GM18867 (cell line): ENCODE measurements around the gene CCN5.
"Not testable (repeated sequence)": the region's sequence is repeated elsewhere in the genome, so short reads cannot be mapped to it uniquely, and the experiment has no call there.

Experiments
- ATAC-seq: cut with Tn5 transposase; IDR thresholded peaks from one replicate; pipeline ENCODE4 v1.9.1; 2021; ENCODE audit warnings: mild to moderate bottlenecking, moderate library complexity; ENCODE audit not compliant: unreplicated experiment

Gene CCN5

GRCh38 chr20:44694159-44694558 lies 21.0 kb upstream of the CCN5 start:
- ATAC-seq, result no peak

DNA sequence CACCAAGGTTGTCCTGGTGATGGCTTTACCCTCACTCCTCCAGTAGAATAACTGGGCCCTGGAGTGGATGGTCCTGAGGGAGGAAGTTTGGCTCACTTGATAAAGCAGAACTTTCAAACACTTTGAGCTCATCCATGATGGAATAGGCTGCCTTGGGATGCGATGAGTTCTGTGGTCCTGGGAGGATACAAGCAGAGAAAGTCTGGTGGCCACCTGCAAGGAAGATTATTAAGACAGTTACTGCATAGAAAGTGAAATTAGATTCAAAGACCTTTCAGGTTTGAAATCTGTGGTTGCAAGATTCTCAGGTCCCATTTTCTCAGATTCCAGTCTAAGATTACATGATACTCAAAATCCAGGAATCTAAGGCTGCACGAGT lies 19.9 kb upstream of the CCN5 start:
- no peak for ATAC-seq

DNA sequence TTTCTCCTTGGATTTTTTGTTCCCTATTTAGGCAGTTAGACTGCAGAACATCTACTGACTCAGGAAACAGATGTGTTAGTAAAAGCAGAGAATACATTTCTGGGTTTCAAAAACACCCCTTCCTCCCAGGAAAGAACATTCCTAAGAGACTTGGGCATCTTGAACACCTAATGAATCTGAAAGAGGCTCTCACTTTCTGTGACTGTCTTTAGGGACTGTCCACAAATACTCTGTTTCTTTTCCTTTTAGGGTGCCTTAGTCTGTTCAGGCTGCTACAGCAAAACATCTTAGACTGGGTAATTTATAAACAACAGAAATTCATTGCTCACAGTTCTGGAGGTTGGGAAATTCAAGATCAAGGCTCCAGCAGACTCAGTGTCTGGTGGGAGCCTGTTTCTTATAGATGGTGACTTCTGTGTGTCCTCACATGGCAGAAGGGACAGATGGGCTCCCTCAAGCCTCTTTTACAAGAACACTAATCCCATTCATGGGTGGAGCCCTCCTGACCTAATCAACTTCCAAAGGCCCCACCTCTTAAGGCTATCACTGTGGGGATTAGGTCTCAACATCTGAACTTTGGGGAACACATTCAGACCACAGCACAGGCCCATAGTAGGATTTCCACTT lies 19.4 kb upstream of the CCN5 start:
- no peak for ATAC-seq

DNA sequence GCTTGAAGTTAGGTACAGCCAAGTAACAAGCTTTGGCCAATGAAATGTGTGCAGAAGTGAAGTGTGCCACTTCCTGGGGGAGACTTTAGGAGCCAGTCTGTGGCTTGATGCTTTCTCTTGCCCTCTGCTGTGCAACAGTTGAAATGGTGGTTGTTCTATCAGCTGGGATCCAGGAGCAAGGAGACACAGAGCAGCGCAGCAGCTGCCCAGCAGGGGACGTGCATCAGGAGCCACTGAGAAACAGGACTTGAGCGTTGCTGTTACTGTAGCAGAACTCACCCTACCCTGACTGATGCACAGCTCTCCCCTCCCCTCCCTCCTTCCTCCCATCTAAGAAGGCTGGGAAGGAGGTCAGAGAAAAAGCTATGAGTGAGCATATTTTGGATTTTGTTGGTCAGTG lies 18.9 kb upstream of the CCN5 start:
- no peak for ATAC-seq

DNA sequence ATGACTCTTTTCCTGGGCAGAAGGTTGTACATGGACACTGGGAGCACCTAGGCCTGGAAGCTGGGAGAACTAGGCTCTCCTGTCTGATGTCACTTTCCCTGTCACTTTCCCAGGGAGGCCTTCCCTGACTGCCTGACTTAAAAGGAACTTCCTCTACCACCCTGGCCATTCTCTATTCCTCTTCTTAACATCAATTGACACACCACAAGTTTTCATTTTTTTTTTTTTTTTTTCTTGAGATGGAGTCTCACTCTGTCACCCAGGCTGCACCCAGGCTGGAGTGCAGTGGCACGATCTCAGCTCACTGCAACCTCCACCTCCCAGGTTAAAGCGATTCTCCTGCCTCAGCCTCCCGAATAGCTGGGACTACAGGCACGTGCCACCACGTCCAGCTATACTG lies 18.1 kb upstream of the CCN5 start:
- ATAC-seq, result not testable (repeated sequence)

DNA sequence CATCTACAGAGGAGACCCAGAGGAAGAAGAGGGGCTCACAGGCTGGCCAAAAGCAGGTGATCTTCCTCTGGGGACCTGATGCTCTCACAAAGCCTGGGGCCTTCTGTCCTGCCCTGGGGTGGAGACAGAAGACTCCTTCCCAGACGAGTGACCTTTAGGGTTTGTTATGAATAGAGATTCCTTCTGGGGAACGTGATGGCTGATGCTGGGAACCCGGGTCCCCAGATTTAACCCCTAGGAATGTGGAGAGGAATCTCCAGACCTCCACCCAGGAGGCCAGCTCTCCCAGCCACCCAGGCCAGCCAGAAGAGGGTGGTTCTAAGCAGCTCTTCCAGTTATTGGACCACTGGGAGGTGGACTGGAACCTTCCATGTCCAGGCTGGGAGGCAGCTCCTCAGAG lies 16.8 kb upstream of the CCN5 start:
- ATAC-seq, result no peak

DNA sequence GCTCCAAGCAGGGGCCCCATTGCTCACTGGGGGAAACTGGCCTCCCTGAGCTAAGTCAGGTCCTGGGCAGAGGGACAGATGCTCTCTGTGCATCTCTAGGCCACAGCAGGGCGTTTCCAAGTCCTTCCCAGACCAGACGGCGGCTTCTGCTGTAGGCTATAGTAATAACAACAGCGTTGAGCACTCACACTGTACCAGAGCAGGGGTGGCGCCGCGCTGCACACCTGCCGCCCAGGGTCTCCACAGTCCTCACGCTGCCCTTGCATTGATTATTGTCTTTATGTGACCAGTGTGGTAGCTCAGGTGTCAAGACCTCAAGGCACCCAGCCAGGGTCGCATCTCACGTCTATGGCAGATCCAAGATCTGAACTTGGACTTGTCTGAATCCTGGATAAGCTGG lies 14.9 kb upstream of the CCN5 start:
- no peak for ATAC-seq

- ATAC-seq, result no peak
Observed at GRCh38 chr20:44701118-44701857, 13.9 kb upstream of the CCN5 start.

- ATAC-seq, result no peak
Observed at GRCh38 chr20:44701858-44702256, 13.3 kb upstream of the CCN5 start.

DNA sequence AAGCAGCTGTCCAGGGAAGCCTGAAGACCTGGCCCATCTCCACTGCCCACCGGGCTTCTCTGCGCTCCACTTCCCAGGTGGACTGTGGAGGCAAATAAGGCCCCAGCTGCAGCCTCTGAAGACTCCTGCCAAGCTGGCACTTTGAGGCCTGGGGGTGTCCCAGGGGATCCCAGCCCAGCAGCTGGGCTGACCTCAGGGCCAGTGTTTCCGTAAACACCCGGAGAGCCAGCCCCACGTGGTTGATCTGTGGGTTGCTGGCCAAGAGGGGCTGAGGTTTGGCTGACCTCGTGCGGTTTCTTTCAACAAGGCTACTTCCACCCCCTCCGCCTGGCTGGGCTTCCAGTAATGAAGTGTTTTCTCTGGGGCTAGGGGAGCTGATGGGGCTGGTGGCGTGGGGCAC lies 12.4 kb upstream of the CCN5 start:
- ATAC-seq, result no peak

GRCh38 chr20:44703183-44703925 lies 11.8 kb upstream of the CCN5 start:
- no peak for ATAC-seq

- no peak for ATAC-seq
Observed at GRCh38 chr20:44703956-44704488, 11.1 kb upstream of the CCN5 start.

GRCh38 chr20:44704551-44704971 lies 10.6 kb upstream of the CCN5 start:
- ATAC-seq, result no peak

DNA sequence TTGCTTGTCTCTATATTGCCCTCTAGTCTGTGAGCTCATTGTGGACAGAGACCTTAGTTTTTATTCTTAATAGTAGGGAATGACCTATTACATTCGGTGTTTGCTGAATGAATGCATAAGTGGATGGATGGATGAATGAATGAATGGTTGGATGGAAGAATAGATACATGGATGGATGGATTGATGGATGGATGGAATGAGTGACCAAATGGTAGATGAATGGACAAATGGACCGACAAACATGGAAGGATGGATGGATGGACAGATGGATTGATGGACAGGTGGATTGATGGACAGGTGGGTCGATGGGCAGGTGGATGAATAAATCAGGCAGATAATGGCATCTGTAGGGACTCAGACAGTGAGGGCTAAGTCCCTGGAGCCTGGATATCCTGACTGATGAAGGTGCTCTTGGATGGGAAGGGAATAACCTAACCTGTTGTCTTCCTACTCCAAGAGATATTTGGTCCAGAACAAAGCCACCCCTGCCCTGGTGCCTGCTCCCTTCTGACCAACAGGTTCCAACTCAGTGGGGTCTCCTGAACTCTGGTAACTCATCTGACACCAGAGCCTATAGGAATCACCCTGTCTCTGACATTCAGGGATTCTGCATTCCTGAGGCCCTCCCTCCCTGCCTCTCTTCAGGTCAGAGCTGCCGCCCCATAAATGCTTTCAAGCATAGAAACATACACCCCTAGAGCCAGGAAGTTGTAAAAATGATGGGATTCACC lies 9.6 kb upstream of the CCN5 start:
- ATAC-seq, result no peak

DNA sequence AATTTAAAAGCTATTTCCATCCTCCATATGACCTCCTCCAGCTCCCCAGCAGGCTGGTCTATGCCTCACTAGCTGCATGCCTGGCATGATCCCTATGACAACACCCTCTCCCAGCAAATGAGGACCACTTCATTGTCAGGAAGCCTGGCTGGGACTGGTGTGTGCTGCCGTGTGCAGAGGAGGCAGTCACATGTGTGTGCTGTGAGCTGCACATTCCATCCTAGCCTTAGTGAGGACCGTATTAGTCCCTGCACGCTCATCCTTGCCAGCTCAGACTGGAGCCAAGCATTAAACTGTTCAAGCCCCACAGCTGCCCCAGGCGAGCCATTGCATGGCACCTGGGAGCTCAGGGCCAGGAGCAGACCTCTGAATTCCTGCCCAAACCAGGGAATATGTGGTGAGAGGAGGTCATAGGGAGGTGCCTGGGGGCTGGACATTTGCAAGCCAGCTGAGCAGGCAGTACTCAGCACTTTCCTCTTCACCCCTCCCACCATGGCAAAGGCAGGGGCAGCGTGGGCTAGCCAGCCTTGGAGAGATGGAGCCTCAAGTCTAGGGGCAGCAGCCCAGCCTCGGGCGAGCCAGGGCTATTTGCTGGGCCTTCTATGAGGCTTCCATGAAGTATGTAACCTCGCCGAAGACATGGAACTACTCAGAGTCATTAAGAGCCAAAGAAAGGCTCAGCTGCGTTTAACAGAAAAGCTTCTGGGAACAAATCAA lies 8.7 kb upstream of the CCN5 start:
- ATAC-seq, result no peak

GRCh38 chr20:44707018-44707579 lies 8.1 kb upstream of the CCN5 start:
- ATAC-seq, result no peak

DNA sequence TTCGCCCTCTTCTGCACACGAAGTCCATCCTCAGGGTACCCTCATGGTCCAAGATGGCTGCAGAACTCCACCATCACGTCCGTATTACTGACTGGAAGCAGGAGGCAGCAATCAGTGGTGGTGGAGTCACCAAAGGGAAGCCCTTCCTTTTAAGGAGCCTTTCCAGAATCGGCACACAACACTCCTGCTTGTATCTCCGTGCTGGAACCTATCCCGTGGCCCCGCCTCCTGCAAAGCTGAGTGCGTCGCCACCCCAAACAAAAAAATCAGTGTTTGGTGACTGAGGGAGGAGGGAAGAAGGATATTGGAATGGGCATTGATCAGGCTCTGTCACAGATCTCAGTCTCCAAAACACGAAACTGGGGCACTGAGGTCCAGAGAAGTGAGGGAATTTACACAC lies 5.8 kb upstream of the CCN5 start:
- no peak for ATAC-seq

DNA sequence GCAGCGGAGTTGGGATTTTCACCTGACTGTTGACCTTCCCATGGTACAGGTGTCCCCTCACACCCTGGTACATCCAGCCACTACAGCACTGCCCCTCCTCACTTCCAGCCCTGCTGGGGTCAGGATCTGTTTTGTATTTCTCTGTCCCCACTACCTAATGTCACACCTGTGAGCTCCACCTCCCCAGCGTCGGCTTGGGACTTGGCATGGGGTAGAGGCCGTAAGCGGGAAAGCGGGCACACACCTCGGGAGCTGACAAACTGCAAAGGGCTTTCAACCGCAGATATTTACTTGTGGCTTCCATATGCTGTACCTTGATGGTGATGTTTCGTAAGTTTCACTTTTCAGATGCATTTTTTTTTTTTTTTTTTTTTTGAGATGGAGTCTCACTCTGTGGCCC lies 5.4 kb upstream of the CCN5 start:
- ATAC-seq, result no peak

- ATAC-seq, result no peak
Observed at GRCh38 chr20:44711237-44711636, 3.9 kb upstream of the CCN5 start.

- ATAC-seq, result no peak
Observed at GRCh38 chr20:44714102-44714700, 968 bp upstream of the CCN5 start.
